Stimulated activated CD8-positive, alpha-beta memory T cell treated with anti-CD3 and anti-CD28 coated beads, Interleukin-7, amount 100 ng/mL, for 24 hours (primary cell): ENCODE data around the gene ZNF674.
"Not testable (repeated sequence)": the region's sequence is repeated elsewhere in the genome, so short reads cannot be mapped to it uniquely, and the experiment has no call there.

ENCODE experiments used
- DNase-seq: peaks from one replicate; pipeline ENCODE4 v3.0.0-alpha.2; 2020; ENCODE audit warnings: low read depth

ZNF674 gene

GRCh38 chrX:46463682-46464081, 81.5 kb downstream of the ZNF674 start:
- no peak for DNase-seq

- no peak for DNase-seq
Observed at GRCh38 chrX:46461660-46462191, 83.5 kb downstream of the ZNF674 start.

GRCh38 chrX:46460801-46461659, 84.2 kb downstream of the ZNF674 start:
- DNase-seq = not testable (repeated sequence)

- no peak for DNase-seq
Observed at GRCh38 chrX:46459603-46460002, 85.6 kb downstream of the ZNF674 start.

- DNase-seq = no peak
Observed at GRCh38 chrX:46456125-46456922, 88.9 kb downstream of the ZNF674 start.
